Breast epithelium (tissue), 4 donors: Measurements from ENCODE around the gene CUL4A. TPM values are rescaled to one million over a fixed set of nuclear protein-coding genes. Genes with fewer than 3 reads are reported as not detected.

Experiments
- DNase-seq, 2 donors: peaks; one replicate each; pipeline ENCODE4 v3.0.0-alpha.2; 2019; ENCODE audit warnings: low spot score in 2 of 2
- H3K27ac ChIP-seq, 2 donors: fragments of 200-600 bp; sonication (generic) in 1 of 2; one replicate each; pipeline ENCODE4 v1.5.1; 2016 to 2019; ENCODE audit warnings: mild to moderate bottlenecking in 1 of 2
- H3K27me3 ChIP-seq, 2 donors: fragments of 200-600 bp; sonication (generic) in 1 of 2; one replicate each; pipeline versions ENCODE4 v1.5.1 to v1.6.0; 2017 to 2019; ENCODE audit warnings: control low read depth in 1 of 2, mild to moderate bottlenecking in 1 of 2
- H3K36me3 ChIP-seq: fragments of 200-600 bp; one replicate; pipeline ENCODE4 v1.5.1; 2019
- H3K4me1 ChIP-seq, 2 donors: fragments of 200-600 bp; sonication (generic); one replicate each; pipeline ENCODE4 v1.5.1; 2016 to 2019; ENCODE audit warnings: control low read depth in 1 of 2
- H3K4me3 ChIP-seq, 3 donors: fragments of 200-600 bp; sonication (generic); 1 replicate in 2 of 3; 2 replicates in 1 of 3; pipeline ENCODE4 v1.5.1; 2016 to 2019; ENCODE audit warnings: mild to moderate bottlenecking in 3 of 3, moderate library complexity in 2 of 3
- H3K9me3 ChIP-seq, 2 donors: fragments of 200-600 bp; sonication (generic) in 1 of 2; one replicate each; pipeline ENCODE4 v1.5.1; 2016 to 2019; ENCODE audit warnings: control low read depth in 1 of 2
- POLR2A ChIP-seq: fragments of 450-650 bp; IDR thresholded peaks from one replicate; pipeline ENCODE4 v1.6.1; 2016; ENCODE audit warnings: antibody characterized with exemption, mild to moderate bottlenecking, moderate library complexity
- POLR2AphosphoS5 ChIP-seq, 3 donors: sonication (generic); formaldehyde crosslinking; IDR thresholded peaks; one replicate each; pipeline ENCODE4 v1.6.1; 2017; ENCODE audit warnings: antibody characterized with exemption in 3 of 3
- intact Hi-C: fragments of 100-400 bp; cut with DNase I; formaldehyde crosslinking; loops from one replicate; pipeline ENCODE4 v1.15.1; 2023; ENCODE audit warnings: low total_unique reads
- total RNA-seq, 3 donors: library from RNA; depleted of rRNA; stranded (reverse); fragments of >200 nt; gene quantifications; one replicate each; pipeline ENCODE4 v1.1.0, GENCODE V29; 2016
- TF ChIP-seq, protein P1 (sequence below), 3 donors: fragments of 450-650 bp; IDR thresholded peaks; one replicate each; pipeline ENCODE4 v1.5.1; 2016 to 2017; ENCODE audit warnings: antibody characterized with exemption in 3 of 3, mild to moderate bottlenecking in 3 of 3, moderate library complexity in 3 of 3

Gene CUL4A
- total RNA-seq, 3 donors from 2014 or later = 108 to 145 (median 142) TPM

DNA sequence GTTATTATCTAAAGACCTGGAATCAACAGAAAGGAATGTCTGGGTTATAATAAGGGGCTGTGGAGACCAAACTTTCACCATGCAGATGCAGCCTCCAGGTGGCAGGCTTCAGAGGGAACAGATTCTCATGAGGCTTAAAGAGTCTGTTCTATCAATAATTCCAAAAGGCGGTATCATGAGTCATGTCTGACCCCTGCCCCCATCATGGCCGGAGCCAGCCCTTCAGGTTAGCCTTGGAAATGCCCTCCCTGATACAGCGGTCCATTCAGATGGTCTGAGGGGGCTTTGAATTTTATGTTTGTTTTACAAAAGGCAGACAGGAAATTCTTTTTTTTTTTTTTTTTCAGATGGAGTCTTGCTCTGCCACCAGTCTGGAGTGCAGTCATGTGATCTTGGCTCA, 66.0 kb downstream of the CUL4A start:
- Histone ChIP-seq H3K27ac (no peak overlapping the region), H3K36me3 (no peaks in the 10 kb centered on the region), H3K27me3 (no peaks in the 10 kb centered on the region), H3K4me3 (no peak overlapping the region), H3K4me1 (no peaks in the 10 kb centered on the region), H3K9me3 (no peaks in the 10 kb centered on the region)
- DNase-seq = no peak
- intact Hi-C loops = no loop called here
- TF ChIP-seq POLR2AphosphoS5 (IDR thresholded peaks at IDR 0.05) (no peak), POLR2A (no peak)
- TF ChIP-seq, protein P1, sequence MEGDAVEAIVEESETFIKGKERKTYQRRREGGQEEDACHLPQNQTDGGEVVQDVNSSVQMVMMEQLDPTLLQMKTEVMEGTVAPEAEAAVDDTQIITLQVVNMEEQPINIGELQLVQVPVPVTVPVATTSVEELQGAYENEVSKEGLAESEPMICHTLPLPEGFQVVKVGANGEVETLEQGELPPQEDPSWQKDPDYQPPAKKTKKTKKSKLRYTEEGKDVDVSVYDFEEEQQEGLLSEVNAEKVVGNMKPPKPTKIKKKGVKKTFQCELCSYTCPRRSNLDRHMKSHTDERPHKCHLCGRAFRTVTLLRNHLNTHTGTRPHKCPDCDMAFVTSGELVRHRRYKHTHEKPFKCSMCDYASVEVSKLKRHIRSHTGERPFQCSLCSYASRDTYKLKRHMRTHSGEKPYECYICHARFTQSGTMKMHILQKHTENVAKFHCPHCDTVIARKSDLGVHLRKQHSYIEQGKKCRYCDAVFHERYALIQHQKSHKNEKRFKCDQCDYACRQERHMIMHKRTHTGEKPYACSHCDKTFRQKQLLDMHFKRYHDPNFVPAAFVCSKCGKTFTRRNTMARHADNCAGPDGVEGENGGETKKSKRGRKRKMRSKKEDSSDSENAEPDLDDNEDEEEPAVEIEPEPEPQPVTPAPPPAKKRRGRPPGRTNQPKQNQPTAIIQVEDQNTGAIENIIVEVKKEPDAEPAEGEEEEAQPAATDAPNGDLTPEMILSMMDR (IDR thresholded peaks at IDR 0.05) = peak in 2 of 3 donors; percentile 53 to 61

DNA sequence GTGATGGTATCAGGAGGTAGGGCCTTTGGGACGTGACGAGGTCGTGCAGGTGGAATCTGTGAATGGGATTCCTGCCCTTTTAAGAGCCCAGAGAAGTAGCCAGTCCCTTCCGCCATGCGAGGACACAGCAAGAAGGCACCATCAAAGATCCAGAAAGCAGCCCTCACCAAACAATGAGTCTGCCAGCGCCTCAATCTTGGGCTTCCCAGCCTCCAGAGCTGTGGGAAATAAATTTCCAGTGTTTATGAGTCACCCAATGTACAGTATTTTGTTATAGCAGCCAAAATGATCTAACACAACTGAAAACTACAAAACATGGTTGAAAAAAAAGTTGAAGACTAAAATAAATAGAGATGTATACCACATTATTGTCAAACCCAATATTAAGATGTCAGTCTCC, 70.7 kb downstream of the CUL4A start:
- H3K9me3 ChIP-seq = no peaks in the 10 kb centered on the region
- no peak overlapping the region for H3K27ac ChIP-seq
- intact Hi-C loops = no loop called here

DNA sequence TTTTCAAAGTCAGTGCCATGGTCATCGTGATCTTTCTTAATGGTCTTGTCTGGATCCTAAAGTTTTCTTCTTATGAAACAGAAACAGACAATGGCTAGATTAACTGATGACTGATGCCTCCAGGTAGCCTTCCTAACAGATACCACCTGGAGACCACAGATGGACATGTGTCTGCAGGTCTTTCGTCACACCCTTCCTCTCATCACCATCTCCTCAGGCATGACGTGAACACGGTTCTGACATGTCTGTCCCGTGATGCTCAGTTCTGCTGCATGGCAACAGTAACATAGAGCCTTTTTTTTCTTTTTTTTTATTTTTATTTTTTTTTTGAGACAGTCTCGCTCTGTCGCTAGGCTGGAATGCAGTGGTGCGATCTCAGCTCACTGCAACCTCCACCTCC, 74.5 kb downstream of the CUL4A start:
- no peak for DNase-seq
- H3K27ac ChIP-seq = no peak overlapping the region
- TF ChIP-seq POLR2AphosphoS5 (IDR thresholded peaks at IDR 0.05) = no peak
- no peak for TF ChIP-seq POLR2A
- TF ChIP-seq, protein P1 (IDR thresholded peaks at IDR 0.05) = no peak
- H3K36me3 ChIP-seq = no peaks in the 10 kb centered on the region
- no peaks in the 10 kb centered on the region for H3K27me3 ChIP-seq
- intact Hi-C loops = no loop called here
- H3K4me3 ChIP-seq = no peak overlapping the region
- H3K9me3 ChIP-seq = no peaks in the 10 kb centered on the region
- H3K4me1 ChIP-seq = no peaks in the 10 kb centered on the region

More for the DNA sequence above, 70.7 kb downstream of the CUL4A start:
- DNase-seq = no peak
- H3K27me3 ChIP-seq = no peaks in the 10 kb centered on the region
- no peak for TF ChIP-seq POLR2AphosphoS5 (IDR thresholded peaks at IDR 0.05)
- TF ChIP-seq, protein P1 (IDR thresholded peaks at IDR 0.05) = no peak
- no peak for TF ChIP-seq POLR2A
- H3K4me1 ChIP-seq = no peaks in the 10 kb centered on the region
- H3K36me3 ChIP-seq = no peaks in the 10 kb centered on the region
- H3K4me3 ChIP-seq = no peak overlapping the region

DNA sequence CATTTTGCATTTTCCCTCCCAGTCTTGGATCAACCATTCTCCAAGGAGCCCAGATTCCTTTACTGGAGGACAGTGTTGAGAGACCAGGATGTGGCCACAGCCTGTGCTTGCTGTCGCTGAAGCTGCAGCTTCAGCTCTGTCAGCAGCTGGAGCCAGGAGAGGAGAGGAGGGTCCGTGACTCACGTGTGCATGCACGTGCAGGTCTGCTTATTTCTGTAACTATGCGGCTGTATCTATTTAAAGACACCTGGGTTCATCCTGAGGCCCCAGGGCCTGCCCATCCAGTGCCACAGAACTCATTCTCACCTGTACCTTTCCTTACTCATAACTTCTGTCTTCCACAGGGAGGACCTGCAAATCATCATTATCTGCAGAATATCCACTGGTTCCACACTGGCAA, 79.5 kb downstream of the CUL4A start:
- no peak for DNase-seq
- no peak for TF ChIP-seq POLR2AphosphoS5 (IDR thresholded peaks at IDR 0.05)
- no peak for TF ChIP-seq POLR2A
- TF ChIP-seq, protein P1 (IDR thresholded peaks at IDR 0.05) = no peak
- intact Hi-C loops = no loop called here
- Histone ChIP-seq H3K4me1 (no peaks in the 10 kb centered on the region), H3K27ac (no peak overlapping the region), H3K27me3 (no peaks in the 10 kb centered on the region), H3K9me3 (no peaks in the 10 kb centered on the region), H3K36me3 (no peaks in the 10 kb centered on the region), H3K4me3 (no peak overlapping the region)

DNA sequence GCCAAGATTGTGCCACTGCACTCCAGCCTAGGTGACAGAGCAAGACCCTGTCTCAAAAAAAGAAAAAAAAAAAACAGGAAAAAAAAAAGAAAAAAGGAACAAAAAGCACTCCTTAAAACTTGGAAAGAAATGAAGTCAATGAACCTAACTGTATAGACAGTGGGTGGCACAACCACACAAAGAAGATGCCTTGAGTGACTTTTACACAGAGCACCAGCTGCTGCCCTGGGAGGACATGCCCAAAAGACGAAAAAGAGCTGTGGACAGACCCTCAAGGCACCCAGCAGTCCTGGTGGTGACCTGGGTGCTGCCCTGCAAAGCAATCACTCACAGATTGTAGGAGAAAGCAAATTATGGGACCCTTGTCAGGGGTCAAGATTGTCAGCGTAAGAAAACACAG, 81.7 kb downstream of the CUL4A start:
- no peak for TF ChIP-seq POLR2A
- TF ChIP-seq, protein P1 (IDR thresholded peaks at IDR 0.05) = no peak
- TF ChIP-seq POLR2AphosphoS5 (IDR thresholded peaks at IDR 0.05) = no peak
- intact Hi-C loops = no loop called here

More for the DNA sequence above, 81.7 kb downstream of the CUL4A start:
- no peaks in the 10 kb centered on the region for H3K4me1 ChIP-seq
- H3K36me3 ChIP-seq = no peaks in the 10 kb centered on the region
- H3K9me3 ChIP-seq = no peaks in the 10 kb centered on the region
- H3K27ac ChIP-seq = no peak overlapping the region
- H3K27me3 ChIP-seq = no peaks in the 10 kb centered on the region
- no peak for DNase-seq
- no peak overlapping the region for H3K4me3 ChIP-seq
